ENCODE results near the gene CACHD1. TPM values are rescaled to one million over a fixed set of nuclear protein-coding genes. Genes with fewer than 3 reads are reported as not detected.

Gene CACHD1
- 0.34 TPM in 2 replicates for total RNA-seq (2014; rRNA removed; shearing (Covaris generic))

DNA sequence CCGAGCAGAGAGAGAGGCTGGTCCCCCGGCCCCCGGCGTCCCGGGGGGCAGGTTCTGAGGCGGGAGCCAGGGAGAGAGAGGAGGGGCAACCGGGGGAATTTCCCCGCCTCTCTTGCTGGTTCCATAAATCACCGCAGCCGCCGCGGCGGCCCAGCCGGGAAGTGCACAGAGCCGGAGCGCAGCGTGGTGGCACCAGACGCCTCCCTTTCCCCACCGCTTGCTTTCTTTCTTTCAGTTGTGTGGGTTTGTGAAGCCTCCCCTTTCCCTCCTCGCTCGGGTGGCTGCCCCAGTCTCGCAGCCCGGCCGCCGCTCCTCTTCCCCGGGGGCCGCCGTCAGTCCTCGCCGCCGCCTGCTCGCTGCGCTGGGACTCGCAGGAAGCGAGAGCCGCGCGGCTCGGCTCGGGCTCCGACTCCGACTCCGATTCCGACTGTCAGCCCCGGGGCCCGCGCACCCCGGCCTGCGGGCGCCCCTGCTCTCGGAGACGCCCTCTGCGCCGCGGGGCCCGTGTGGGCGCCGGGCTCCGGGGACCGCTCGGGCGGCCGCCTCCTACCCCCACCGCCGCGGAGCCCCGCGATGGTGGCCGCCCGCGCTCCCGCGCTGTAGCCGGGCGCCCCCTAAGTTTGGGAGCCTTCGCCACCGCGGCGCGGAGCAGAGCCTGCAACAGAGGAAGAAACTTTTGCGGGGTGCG, at the start of gene CACHD1:
CACHD1 (plus strand) TSS at position 153 of the 688 bp plus-strand sequence. CDS start 616 bp downstream, outside the sequence.
- H3K27ac ChIP-seq = no peak within 1 kb of the TSS
- peaks cover 38% of the 10 kb centered on the region for H3K27me3 ChIP-seq (replicated peaks)
- H3K36me3 ChIP-seq = no peaks in the 10 kb centered on the region
- DNase-seq (ENCODE audit: low read depth in 1 of 2, low spot score in 2 of 2) = peak; percentile 60 to 63
- no peaks in the 10 kb centered on the region for H3K9me3 ChIP-seq (replicated peaks)
- H3K4me1 ChIP-seq (replicated peaks) = peaks cover 17% of the 10 kb centered on the region
- H3K4me3 ChIP-seq = peak within 1 kb of the TSS; percentile 51

DNA sequence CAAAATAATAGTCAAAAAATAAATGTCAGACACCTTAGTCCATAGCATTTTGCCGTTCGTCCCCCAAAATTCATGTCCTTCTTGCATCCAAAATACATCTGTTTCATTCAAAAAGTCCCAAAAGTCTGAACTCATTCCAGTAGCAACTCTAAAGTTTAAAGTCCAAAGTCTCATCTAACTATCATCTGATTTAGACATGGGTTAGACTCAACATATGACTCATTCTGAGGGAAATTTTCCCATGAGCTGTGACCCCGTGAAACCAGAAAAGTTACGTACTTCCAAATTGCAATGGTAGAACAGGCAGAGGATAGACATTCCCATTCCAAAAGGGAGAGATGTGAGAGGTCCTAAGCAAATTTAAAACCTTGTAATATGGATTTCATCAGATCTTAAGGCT, 48.6 kb upstream of the CACHD1 start:
- DNase-seq (ENCODE audit: low read depth in 1 of 2, low spot score in 2 of 2) = no peak

DNA sequence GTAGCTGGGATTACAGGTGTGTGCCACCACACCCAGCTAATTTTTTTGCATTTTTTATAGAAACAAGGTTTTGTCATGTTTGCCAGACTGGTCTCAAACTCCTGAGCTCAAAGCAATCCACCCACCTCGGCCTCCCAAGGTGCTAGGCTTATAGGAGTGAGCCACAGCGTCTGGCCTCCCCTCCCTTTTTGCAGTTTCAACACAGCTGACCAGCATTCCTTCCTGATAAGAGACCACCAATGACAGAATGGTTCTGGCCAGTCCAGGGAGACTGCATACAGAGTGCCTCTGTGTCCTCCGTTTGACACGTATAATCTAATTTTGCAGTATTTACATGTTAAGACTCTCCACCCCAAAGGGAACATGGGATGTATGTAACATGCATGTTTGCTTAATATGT, 46.4 kb upstream of the CACHD1 start:
- Histone ChIP-seq H3K4me3 (no peak overlapping the region), H3K4me1 (replicated peaks) (no peaks in the 10 kb centered on the region), H3K27ac (no peak overlapping the region), H3K27me3 (replicated peaks) (0 out of 2 replicates have a peak, but pooled peaks cover 2% of the 10 kb centered on the region), H3K9me3 (replicated peaks) (no peaks in the 10 kb centered on the region), H3K36me3 (no peaks in the 10 kb centered on the region)
- no peak for DNase-seq (ENCODE audit: low read depth in 1 of 2, low spot score in 2 of 2)

More for the DNA sequence above, 48.6 kb upstream of the CACHD1 start:
- H3K36me3 ChIP-seq = no peaks in the 10 kb centered on the region
- no peak overlapping the region for H3K27ac ChIP-seq
- H3K4me3 ChIP-seq = no peak overlapping the region
- H3K27me3 ChIP-seq (replicated peaks) = 0 out of 2 replicates have a peak, but pooled peaks cover 2% of the 10 kb centered on the region
- H3K4me1 ChIP-seq (replicated peaks) = no peaks in the 10 kb centered on the region
- H3K9me3 ChIP-seq (replicated peaks) = no peaks in the 10 kb centered on the region

DNA sequence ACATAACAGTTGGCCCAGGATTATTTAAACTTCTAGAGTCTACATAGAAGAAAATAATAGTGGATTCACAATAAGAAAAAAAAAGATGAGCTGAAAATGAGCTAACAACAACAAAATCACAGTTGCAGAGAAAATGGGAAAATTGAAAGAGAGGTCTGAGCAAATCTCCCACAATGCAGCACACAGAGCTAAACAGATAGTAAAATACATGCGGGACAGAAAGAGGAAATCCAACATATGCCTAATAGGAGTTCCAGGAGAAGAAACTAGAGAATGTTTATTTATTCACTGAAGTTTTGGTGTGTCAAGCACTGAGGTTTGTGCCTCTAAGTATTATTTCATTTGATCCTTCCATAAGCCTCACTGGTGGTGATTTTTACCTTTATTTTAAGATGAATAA, 45.5 kb upstream of the CACHD1 start:
- H3K27me3 ChIP-seq (replicated peaks) = 0 out of 2 replicates have a peak, but pooled peaks cover 2% of the 10 kb centered on the region
- H3K9me3 ChIP-seq (replicated peaks) = no peaks in the 10 kb centered on the region
- H3K4me1 ChIP-seq (replicated peaks) = no peaks in the 10 kb centered on the region
- no peak overlapping the region for H3K4me3 ChIP-seq
- no peaks in the 10 kb centered on the region for H3K36me3 ChIP-seq
- H3K27ac ChIP-seq = no peak overlapping the region
- DNase-seq (ENCODE audit: low read depth in 1 of 2, low spot score in 2 of 2) = no peak

DNA sequence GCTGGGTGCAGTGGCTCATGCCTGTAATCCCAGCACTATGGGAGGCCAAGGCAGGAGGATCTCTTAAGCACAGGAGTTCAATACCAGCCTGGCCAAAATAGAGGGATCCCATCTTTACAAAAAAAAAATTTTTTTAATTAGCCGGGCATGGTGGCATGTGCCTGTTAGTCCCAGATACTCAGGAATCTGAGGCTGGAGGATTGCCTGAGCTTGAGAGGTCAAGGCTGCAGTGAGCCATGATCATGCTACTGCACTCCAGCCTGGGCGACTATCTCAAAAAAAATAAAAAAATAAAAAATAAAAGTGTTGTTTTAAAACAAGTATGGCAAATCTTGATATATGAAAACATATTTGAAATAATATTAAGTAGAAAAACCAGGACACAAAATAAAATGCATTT, 44.4 kb upstream of the CACHD1 start:
- no peaks in the 10 kb centered on the region for H3K4me1 ChIP-seq (replicated peaks)
- DNase-seq (ENCODE audit: low read depth in 1 of 2, low spot score in 2 of 2) = no peak

DNA sequence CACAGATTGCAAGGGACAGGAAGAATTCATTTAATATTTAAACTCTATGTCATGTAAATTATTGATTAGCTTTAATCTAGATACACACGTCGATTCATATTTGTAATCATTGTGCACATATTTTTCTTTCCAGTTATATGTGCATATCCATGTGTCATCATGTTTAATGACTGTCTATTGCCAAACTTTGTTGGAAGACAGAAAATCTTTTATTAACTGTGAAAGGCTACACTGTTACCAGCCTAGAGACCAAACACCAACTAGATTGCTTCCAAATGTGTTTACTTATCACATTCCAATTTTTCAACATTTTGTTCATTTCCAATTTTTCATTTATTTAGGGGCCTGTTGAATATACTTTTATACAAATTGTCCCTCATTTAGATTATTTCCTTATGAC, 43.2 kb upstream of the CACHD1 start:
- H3K4me3 ChIP-seq = no peak overlapping the region
- H3K36me3 ChIP-seq = no peaks in the 10 kb centered on the region
- H3K4me1 ChIP-seq (replicated peaks) = no peaks in the 10 kb centered on the region
- H3K9me3 ChIP-seq (replicated peaks) = no peaks in the 10 kb centered on the region
- no peak for DNase-seq (ENCODE audit: low read depth in 1 of 2, low spot score in 2 of 2)
- H3K27ac ChIP-seq = no peak overlapping the region
- no peaks in the 10 kb centered on the region for H3K27me3 ChIP-seq (replicated peaks)

More for the DNA sequence above, 44.4 kb upstream of the CACHD1 start:
- no peak overlapping the region for H3K27ac ChIP-seq
- H3K27me3 ChIP-seq (replicated peaks) = no peaks in the 10 kb centered on the region
- H3K4me3 ChIP-seq = no peak overlapping the region
- no peaks in the 10 kb centered on the region for H3K36me3 ChIP-seq
- H3K9me3 ChIP-seq (replicated peaks) = no peaks in the 10 kb centered on the region

DNA sequence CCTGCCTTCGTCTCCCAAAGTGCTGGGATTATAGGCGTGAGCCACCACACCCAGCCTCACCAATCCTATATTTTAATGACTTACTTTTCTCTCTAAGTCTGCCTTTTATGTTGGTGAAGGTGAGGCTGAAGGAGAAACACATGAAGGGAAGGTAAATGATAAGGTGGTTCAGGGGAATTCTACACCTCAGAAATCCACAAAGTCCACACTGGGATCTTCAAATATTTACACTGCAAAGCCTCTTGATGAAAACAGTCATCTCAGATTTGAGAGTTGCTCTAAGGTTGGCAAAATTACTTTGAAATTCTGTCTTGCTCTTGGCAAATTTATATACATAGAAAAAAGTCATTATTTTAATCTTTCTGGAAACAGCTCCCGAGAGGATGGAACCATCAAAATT, 42.0 kb upstream of the CACHD1 start:
- Histone ChIP-seq H3K36me3 (no peaks in the 10 kb centered on the region), H3K4me3 (no peak overlapping the region)
- DNase-seq (ENCODE audit: low read depth in 1 of 2, low spot score in 2 of 2) = no peak

DNA sequence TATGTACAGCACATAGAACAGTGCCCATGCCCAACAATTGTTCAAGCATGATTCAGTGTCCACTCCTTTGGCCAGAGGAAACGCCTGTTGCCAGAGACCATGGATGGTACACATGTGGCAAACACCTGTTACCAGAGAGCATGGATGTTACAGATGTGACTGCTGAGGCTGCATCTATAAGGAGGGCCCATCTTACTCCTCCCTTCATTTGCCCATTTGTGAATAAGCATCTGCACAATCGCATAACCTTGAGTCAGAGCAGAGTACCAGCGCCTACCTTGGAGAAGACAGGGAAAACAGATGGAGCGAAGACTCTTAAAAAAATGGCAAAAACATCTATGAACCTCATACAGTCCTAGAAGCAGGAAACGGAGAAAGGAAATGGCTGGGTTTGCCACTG, 36.6 kb upstream of the CACHD1 start:
- no peaks in the 10 kb centered on the region for H3K4me1 ChIP-seq (replicated peaks)
- 0 out of 2 replicates have a peak, but pooled peaks cover 4% of the 10 kb centered on the region for H3K27me3 ChIP-seq (replicated peaks)
- no peak for DNase-seq (ENCODE audit: low read depth in 1 of 2, low spot score in 2 of 2)
- H3K27ac ChIP-seq = no peak overlapping the region
- H3K36me3 ChIP-seq = no peaks in the 10 kb centered on the region
- H3K9me3 ChIP-seq (replicated peaks) = no peaks in the 10 kb centered on the region
- no peak overlapping the region for H3K4me3 ChIP-seq

More for the DNA sequence above, 42.0 kb upstream of the CACHD1 start:
- Histone ChIP-seq H3K27me3 (replicated peaks) (0 out of 2 replicates have a peak, but pooled peaks cover 4% of the 10 kb centered on the region), H3K27ac (no peak overlapping the region), H3K4me1 (replicated peaks) (no peaks in the 10 kb centered on the region), H3K9me3 (replicated peaks) (no peaks in the 10 kb centered on the region)

DNA sequence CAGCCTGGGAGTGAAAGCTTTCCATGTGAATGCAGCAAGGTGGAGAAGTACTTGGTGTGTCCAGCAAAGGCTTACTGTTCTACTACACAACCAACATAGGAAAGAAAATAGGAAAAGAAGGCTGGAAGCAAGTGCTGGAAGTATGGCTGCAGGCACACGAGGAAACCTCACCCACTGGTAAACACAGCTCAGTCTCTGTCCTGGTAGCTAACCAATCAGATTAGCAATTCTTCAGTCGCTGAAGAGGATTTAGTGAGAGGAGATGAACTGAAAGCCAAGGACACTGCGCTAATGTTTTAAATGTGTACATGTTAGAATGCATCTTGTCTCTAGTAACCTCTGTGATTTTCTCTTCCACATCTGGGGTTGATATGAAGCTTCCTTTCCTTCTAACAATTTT, 36.2 kb upstream of the CACHD1 start:
- DNase-seq (ENCODE audit: low read depth in 1 of 2, low spot score in 2 of 2) = no peak
- Histone ChIP-seq H3K27me3 (replicated peaks) (0 out of 2 replicates have a peak, but pooled peaks cover 4% of the 10 kb centered on the region), H3K36me3 (no peaks in the 10 kb centered on the region), H3K4me1 (replicated peaks) (no peaks in the 10 kb centered on the region), H3K4me3 (no peak overlapping the region), H3K9me3 (replicated peaks) (no peaks in the 10 kb centered on the region), H3K27ac (no peak overlapping the region)

DNA sequence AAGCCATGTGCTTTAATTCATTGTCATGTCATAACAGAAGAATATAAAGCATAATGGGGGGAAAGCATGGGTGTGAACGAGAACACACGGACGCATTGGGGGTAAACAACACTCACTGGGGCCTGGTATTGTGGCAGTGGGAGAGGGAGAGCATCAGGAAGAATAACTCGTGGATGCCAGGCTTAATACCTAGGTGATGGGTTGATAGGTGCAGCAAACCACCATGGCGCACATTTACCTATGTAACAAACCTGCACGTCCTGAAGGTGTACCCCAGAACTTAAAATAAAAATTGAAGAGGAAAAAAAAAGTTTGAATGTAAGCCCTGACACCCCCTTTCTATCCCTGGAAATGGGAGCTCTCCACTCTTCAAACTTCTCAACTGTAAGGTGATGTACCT, 34.9 kb upstream of the CACHD1 start:
- no peaks in the 10 kb centered on the region for H3K4me1 ChIP-seq (replicated peaks)
- H3K36me3 ChIP-seq = no peaks in the 10 kb centered on the region
- no peak overlapping the region for H3K27ac ChIP-seq
- no peaks in the 10 kb centered on the region for H3K9me3 ChIP-seq (replicated peaks)
- DNase-seq (ENCODE audit: low read depth in 1 of 2, low spot score in 2 of 2) = no peak
- H3K4me3 ChIP-seq = no peak overlapping the region
- H3K27me3 ChIP-seq (replicated peaks) = 0 out of 2 replicates have a peak, but pooled peaks cover 4% of the 10 kb centered on the region

DNA sequence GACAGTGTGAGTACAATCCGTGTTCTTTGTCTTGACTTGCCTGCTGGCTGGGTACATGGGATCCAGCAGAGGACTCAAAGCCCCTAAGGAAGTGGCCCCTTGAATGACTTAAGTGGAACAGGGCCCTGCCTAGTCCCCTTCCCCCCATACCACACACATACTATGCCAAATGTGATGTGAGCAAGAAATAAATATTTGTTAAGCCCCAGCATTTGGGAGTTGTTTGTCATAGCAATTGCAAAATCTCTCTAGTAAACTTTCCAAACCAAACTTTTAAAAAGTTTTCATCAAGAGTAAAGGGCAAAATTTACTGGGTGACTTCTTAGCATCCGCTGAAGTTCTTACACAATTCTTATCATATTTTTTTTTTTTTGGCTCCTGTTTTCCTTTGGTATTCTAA, 32.5 kb upstream of the CACHD1 start:
- 0 out of 2 replicates have a peak, but pooled peaks cover 2% of the 10 kb centered on the region for H3K27me3 ChIP-seq (replicated peaks)
- H3K36me3 ChIP-seq = no peaks in the 10 kb centered on the region
- DNase-seq (ENCODE audit: low read depth in 1 of 2, low spot score in 2 of 2) = no peak
- no peak overlapping the region for H3K27ac ChIP-seq
- no peaks in the 10 kb centered on the region for H3K4me1 ChIP-seq (replicated peaks)
- H3K4me3 ChIP-seq = no peak overlapping the region
- no peaks in the 10 kb centered on the region for H3K9me3 ChIP-seq (replicated peaks)

DNA sequence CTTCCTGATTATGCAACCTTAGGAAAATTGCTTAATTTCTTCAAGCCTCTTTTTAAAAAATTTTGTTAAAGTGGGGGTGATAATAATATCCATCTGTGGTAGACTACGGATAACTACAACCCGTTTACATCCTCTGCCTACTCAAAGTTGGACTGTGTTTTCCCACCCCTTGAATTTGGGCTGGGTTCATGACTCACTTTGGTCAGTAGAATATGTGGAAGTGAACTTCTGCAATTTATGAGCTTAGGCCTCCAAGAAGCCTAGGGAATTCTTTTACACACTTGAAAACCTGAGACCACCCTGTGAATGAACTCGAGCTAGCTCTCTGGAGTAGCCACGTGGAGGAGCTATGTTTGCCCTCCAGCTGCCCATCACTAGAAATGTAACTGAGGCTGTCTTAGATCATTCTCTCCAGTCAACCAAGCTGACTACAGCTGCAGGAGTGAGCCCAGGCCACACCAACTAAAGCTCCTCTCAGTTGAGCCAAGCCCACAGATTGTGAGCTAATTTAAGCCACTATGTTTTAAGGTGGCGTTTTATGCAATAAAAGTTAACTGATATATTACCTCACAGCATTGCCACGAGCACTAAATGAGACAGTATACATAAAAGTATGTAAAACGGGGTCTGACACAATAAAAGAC, 29.6 kb upstream of the CACHD1 start:
- H3K36me3 ChIP-seq = no peaks in the 10 kb centered on the region
- H3K4me3 ChIP-seq = no peak overlapping the region
- no peak overlapping the region for H3K27ac ChIP-seq
- no peaks in the 10 kb centered on the region for H3K4me1 ChIP-seq (replicated peaks)
- no peak for DNase-seq (ENCODE audit: low read depth in 1 of 2, low spot score in 2 of 2)
- H3K9me3 ChIP-seq (replicated peaks) = no peaks in the 10 kb centered on the region
- H3K27me3 ChIP-seq (replicated peaks) = no peaks in the 10 kb centered on the region

DNA sequence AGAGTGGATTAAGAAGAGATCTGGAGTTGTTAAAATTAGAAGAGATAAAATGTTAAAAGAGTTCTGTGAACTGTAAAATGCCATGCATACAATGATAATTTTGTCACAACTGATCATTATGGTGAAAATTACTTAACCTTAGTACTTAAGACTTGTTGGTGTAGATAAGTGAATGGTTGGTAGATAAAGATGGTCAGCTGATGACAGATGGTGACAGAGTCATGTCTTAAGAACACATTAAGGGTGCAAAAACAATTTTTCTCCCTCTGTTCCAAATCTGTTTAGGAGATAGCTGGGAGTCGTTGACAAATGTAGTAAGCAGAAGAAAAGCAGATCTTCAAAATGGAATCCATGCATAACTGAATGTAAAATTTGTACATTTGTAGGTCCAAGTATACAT, 18.5 kb upstream of the CACHD1 start:
- no peak overlapping the region for H3K4me3 ChIP-seq
- no peaks in the 10 kb centered on the region for H3K36me3 ChIP-seq
- peaks cover 20% of the 10 kb centered on the region for H3K27me3 ChIP-seq (replicated peaks)
- DNase-seq (ENCODE audit: low read depth in 1 of 2, low spot score in 2 of 2) = no peak
- H3K9me3 ChIP-seq (replicated peaks) = no peaks in the 10 kb centered on the region
- no peak overlapping the region for H3K27ac ChIP-seq
- H3K4me1 ChIP-seq (replicated peaks) = no peaks in the 10 kb centered on the region

DNA sequence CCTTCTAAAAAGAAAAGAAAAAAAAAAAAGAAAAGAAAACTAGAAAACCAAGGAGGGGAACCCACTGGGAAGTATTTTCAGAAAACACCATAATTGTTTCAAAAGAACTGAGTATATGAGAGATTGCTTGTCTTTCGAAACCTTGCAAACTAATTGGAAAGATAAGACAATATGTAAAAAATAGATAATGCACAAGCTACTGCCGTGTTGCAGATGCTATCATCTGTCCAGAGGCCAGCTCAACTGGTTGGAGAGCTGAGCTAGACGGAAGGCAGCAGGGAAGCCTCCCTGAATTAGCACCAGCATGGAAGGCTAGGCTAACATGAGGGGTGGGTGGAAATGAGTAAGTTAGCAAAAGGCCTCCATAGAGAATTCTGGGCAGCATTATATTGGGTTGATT, 16.2 kb upstream of the CACHD1 start:
- H3K36me3 ChIP-seq = no peaks in the 10 kb centered on the region
- no peak overlapping the region for H3K27ac ChIP-seq
- H3K9me3 ChIP-seq (replicated peaks) = no peaks in the 10 kb centered on the region
- no peak overlapping the region for H3K4me3 ChIP-seq
- peaks cover 14% of the 10 kb centered on the region; the same call in 1 of the 2 replicates for H3K27me3 ChIP-seq (replicated peaks)
- no peaks in the 10 kb centered on the region for H3K4me1 ChIP-seq (replicated peaks)
- DNase-seq (ENCODE audit: low read depth in 1 of 2, low spot score in 2 of 2) = no peak

All from SJSA1 (cell line).